NB4 (cell line): ENCODE measurements around the gene GUCY2D.

Source experiments
- DNase-seq: peaks from one replicate; pipeline ENCODE4 v3.0.0; 2010; ENCODE audit warnings: low read depth
- H3K4me3 ChIP-seq: one replicate; pipeline ENCODE4 v1.5.1; 2011; ENCODE audit warnings: mild to moderate bottlenecking, low read depth, low read length, moderate library complexity
- MYC ChIP-seq: IDR thresholded peaks from 2 replicates; pipeline ENCODE4 v1.6.1; 2011; ENCODE audit warnings: low read depth, low read length
- POLR2A ChIP-seq: IDR thresholded peaks from 2 replicates; pipeline ENCODE4 v1.6.1; 2011; ENCODE audit warnings: mild to moderate bottlenecking; ENCODE audit not compliant: insufficient read length; ENCODE audit errors: extremely low read depth
- TF ChIP-seq, protein P1 (sequence below): IDR thresholded peaks from one replicate; pipeline ENCODE4 v1.5.1; 2012; ENCODE audit warnings: low read depth, low read length
- TF ChIP-seq, protein P2 (sequence below): IDR thresholded peaks from 2 replicates; pipeline ENCODE4 v1.6.1; 2011; ENCODE audit warnings: low read depth, low read length

GUCY2D gene

DNA sequence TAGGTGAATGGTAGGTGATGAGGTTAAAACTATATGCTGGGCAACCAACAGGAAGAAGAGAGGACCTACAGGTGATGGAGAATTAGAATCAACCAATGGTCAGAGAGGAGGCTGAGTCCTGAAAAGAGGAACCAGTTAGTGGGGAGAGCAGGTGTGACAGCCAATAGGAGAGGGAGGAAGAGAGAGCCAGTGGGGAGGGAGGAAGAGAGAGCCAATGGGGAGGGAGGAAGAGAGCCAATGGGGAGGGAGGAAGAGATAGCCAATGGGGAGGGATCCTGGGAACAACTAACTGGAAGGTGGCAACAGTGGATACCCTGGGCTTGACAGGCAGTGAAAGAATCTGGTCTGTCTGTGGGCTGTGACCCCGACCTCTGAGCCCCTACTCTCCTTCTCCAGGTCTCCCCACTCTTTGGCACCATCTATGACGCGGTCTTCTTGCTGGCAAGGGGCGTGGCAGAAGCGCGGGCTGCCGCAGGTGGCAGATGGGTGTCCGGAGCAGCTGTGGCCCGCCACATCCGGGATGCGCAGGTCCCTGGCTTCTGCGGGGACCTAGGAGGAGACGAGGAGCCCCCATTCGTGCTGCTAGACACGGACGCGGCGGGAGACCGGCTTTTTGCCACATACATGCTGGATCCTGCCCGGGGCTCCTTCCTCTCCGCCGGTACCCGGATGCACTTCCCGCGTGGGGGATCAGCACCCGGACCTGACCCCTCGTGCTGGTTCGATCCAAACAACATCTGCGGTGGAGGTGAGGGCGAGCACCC is 3.7 kb downstream of the GUCY2D start:
- H3K4me3 ChIP-seq = no peak overlapping the region
- DNase-seq = peak; percentile 42
- TF ChIP-seq, protein P1, sequence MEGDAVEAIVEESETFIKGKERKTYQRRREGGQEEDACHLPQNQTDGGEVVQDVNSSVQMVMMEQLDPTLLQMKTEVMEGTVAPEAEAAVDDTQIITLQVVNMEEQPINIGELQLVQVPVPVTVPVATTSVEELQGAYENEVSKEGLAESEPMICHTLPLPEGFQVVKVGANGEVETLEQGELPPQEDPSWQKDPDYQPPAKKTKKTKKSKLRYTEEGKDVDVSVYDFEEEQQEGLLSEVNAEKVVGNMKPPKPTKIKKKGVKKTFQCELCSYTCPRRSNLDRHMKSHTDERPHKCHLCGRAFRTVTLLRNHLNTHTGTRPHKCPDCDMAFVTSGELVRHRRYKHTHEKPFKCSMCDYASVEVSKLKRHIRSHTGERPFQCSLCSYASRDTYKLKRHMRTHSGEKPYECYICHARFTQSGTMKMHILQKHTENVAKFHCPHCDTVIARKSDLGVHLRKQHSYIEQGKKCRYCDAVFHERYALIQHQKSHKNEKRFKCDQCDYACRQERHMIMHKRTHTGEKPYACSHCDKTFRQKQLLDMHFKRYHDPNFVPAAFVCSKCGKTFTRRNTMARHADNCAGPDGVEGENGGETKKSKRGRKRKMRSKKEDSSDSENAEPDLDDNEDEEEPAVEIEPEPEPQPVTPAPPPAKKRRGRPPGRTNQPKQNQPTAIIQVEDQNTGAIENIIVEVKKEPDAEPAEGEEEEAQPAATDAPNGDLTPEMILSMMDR = no peak
- TF ChIP-seq, protein P2, sequence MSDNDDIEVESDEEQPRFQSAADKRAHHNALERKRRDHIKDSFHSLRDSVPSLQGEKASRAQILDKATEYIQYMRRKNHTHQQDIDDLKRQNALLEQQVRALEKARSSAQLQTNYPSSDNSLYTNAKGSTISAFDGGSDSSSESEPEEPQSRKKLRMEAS = no peak
- TF ChIP-seq POLR2A = no peak
- no peak for TF ChIP-seq MYC

DNA sequence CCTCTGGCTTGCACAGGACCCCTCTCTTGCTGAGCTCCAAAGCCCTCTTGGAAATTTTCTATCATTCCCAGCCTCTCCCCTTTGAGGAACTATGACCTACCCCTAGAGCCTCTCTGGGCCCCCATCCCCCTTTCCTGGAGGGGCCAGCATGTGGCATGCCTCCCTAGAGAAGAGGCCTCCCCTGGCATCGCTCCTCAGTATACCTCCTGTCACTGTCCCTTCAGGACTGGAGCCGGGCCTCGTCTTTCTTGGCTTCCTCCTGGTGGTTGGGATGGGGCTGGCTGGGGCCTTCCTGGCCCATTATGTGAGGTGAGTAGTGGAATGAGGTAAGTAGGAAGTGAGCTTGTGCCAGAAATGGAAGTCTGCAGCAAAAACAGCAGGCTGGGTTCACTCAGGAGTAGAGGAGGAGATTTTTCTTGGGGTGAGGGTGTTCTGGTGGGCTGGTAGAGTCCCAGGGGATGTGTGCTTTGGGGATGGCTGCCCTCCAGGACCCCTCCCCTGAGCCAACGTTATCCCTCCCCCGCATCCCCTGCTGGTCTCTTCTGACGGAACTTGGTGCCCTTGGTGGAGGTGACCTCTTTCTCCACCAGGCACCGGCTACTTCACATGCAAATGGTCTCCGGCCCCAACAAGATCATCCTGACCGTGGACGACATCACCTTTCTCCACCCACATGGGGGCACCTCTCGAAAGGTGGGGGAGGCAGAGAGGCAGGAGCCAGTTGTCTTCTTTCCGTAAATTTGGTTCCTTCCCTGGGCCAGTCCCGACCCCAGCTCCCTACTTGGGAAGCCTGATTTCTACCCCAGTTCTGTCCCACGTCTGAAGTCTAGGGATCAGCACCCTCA is 4.6 kb downstream of the GUCY2D start:
- H3K4me3 ChIP-seq = no peak overlapping the region
- no peak for DNase-seq
- TF ChIP-seq MYC = no peak
- no peak for TF ChIP-seq POLR2A
- TF ChIP-seq, protein P1 = no peak
- TF ChIP-seq, protein P2 = no peak

DNA sequence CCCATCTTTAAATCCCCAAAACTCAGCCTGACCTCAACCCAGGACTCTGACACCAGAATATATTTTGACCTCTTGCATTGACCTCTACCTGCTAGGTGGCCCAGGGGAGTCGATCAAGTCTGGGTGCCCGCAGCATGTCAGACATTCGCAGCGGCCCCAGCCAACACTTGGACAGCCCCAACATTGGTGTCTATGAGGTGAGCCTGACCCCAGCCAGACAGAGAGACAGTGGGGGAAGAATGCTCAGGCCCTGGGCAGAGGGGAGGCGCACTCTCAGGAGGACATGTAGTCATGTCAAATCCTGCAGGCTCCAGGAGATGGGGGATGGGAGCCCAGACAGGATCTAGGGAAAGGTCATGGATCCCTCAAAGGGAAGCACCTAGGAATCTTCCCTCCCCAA is 5.4 kb downstream of the GUCY2D start:
- TF ChIP-seq, protein P2 = no peak
- TF ChIP-seq MYC (no peak), POLR2A (no peak)
- TF ChIP-seq, protein P1 = no peak
- no peak for DNase-seq
- H3K4me3 ChIP-seq = no peak overlapping the region

DNA sequence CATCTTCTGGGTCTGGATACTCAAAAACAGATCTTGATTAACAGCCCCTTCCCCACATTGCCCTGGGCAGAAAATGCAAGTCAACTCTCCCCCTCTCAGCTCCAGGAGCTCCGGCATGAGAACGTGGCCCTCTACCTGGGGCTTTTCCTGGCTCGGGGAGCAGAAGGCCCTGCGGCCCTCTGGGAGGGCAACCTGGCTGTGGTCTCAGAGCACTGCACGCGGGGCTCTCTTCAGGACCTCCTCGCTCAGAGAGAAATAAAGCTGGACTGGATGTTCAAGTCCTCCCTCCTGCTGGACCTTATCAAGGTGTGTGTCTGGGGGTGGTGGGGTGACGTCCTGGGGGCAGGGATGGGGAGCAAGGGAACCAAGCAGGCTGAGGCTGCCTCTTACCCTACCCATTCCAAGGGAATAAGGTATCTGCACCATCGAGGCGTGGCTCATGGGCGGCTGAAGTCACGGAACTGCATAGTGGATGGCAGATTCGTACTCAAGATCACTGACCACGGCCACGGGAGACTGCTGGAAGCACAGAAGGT is 9.7 kb downstream of the GUCY2D start:
- no peak for DNase-seq
- no peak for TF ChIP-seq MYC
- TF ChIP-seq POLR2A = no peak
- TF ChIP-seq, protein P2 = no peak
- TF ChIP-seq, protein P1 = no peak
- H3K4me3 ChIP-seq = no peak overlapping the region

DNA sequence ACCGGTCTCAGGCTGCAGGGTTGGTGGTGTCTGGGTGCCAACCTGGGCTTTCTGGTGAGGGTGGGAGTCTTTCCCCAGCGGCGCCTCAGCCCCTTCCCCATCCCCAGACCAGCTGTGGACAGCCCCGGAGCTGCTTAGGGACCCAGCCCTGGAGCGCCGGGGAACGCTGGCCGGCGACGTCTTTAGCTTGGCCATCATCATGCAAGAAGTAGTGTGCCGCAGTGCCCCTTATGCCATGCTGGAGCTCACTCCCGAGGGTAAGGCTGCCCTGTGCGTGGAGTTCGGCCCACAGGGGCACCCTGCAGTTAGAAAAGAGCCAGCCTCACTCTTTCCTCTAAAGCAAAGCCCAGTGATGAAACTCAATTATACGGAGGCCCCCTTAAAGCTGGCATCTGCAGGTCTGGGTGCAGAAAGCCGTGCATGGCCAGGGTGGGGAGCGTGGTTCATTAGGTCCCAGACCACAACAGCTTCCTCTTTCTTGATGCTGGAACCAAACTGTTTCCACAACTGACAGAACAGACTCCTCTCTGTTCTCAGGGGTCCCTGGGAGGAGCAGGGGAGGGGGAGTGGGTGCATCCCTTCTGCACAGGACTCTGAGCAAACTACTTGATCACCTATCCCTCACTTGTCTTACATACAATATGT is 10.7 kb downstream of the GUCY2D start:
- H3K4me3 ChIP-seq = no peak overlapping the region
- DNase-seq = peak; percentile 79
- TF ChIP-seq, protein P2 = peak; percentile 25; the same call in 1 of the 2 replicates
- TF ChIP-seq MYC = peak; percentile 54; the same call in 1 of the 2 replicates
- TF ChIP-seq, protein P1 = no peak
